HG02588 (cell line): Measurements from ENCODE around the gene WWC1.
"Not testable (repeated sequence)": the region's sequence is repeated elsewhere in the genome, so short reads cannot be mapped to it uniquely, and the experiment has no call there.

ENCODE experiments used
- ATAC-seq: cut with Tn5 transposase; IDR thresholded peaks from one replicate; pipeline ENCODE4 v1.9.1; 2021; ENCODE audit warnings: mild to moderate bottlenecking, moderate library complexity; ENCODE audit not compliant: unreplicated experiment

The WWC1 gene

GRCh38 chr5:168432903-168433302 is 141.5 kb downstream of the WWC1 start:
- no peak for ATAC-seq

- ATAC-seq: no peak
Observed at GRCh38 chr5:168434001-168434400, 142.6 kb downstream of the WWC1 start.

DNA sequence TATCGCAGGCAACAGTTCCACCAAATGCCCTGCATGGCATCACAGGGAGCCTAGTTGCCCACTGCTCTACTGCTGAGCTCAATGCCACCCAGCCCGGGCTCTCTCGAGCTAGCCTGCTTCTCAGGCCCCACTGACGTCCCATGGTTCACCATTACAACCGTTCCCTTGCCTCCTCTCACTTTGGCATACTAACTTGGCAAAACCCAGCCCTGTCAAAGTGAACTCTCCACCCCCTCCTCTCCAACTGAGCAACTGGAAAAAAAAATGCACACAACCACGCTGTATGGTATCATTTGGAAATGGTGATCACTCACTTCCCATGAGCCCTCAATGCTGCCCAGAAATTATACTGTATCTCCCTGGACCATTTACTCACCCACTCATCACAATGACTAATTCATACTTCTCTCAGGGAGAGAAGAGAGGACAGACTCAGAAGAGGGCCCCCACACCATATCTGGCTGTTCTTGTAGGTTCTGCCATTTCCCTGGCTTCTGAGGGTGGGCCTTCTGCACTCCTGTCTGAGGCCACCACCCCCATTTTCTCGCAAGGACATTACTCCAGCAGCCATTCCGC is 143.4 kb downstream of the WWC1 start:
- ATAC-seq: no peak

DNA sequence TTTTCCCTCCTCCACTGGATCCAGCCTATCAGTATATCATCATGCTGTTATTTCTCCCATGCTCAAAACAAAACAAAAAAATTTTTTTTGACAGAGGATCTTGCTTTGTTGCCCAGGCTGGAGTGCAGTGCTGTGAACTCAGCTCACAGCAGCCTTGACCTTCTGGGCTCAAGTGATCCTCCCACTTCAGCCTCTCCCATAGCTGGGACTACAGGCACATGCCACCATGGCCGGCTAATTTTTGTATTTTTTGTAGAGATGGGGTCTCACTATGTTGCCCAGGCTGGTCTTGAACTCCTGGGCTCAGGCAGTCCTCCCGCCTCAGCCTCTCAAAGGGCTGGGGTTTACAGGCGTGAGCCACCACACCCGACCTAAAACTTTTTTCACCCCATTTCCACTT is 143.9 kb downstream of the WWC1 start:
- ATAC-seq: not testable (repeated sequence)

DNA sequence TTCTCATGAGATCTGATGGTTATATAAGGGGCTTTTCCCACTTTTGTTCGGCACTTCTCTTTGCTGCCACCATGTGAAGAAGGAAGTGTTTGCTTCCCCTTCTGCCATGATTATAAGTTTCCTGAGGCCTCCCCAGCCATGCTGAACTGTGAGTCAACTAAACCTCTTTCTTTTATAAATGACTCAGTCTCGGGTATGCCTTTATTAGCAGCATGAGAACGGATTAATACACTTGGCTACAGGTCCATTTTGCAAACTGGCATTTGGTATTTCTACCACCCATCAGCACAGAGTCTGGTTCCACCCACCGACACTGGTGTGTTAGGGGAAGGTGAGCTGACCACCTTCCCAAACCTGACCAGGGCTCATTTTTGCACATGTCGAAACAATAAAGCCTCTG is 146.9 kb downstream of the WWC1 start:
- ATAC-seq: no peak

DNA sequence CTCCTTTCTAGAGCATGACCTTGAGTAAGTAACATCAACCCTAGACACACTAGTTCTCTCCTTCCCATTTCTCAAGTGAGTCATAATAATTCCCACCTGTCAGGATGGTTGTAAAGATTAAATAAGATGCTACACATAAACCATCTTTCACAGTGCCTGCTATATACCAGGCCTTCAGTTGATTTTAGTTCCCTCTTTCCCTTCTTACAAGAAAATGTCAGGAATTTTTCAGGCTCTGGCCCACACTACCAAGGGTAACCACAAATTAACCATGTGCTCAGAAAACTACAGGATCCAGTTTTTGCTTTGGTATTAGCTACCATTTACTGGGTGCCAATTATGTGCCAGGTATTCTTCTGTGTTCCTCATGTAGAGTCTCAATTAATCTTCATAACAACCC is 152.1 kb downstream of the WWC1 start:
- no peak for ATAC-seq

DNA sequence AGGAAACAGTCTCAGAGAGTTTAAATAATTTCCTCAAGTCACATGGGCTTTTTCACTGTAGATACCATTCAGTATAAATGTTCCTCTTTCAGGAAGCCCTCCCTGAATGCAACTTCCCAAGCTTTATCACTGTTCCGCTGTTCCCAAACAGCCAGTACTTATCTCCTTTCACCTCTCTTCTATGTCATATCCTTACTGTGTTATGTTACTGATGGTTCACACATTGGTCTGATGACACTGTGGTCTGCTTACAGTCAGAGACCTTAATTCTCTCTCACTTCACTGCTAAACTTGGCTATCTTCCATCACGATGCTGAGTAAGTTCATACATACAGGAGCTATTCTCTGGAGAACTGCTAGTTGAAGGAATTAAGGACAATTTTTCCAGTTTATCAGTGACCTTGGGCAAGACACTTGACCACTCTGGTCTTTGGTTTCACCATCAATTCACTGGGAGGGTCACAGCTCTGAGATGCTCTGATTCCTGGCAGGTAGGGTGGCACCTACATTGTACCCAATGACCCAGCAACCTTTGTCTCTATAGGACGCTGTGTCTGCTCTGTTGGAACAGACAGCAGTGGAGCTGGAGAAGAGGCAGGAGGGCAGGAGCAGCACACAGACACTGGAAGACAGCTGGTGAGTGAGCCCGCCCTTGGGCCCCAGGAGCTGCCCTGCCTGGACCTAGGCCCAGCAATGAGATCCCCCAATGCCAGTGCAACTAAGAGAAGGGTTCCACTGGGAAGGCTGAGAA is 152.7 kb downstream of the WWC1 start:
- no peak for ATAC-seq

DNA sequence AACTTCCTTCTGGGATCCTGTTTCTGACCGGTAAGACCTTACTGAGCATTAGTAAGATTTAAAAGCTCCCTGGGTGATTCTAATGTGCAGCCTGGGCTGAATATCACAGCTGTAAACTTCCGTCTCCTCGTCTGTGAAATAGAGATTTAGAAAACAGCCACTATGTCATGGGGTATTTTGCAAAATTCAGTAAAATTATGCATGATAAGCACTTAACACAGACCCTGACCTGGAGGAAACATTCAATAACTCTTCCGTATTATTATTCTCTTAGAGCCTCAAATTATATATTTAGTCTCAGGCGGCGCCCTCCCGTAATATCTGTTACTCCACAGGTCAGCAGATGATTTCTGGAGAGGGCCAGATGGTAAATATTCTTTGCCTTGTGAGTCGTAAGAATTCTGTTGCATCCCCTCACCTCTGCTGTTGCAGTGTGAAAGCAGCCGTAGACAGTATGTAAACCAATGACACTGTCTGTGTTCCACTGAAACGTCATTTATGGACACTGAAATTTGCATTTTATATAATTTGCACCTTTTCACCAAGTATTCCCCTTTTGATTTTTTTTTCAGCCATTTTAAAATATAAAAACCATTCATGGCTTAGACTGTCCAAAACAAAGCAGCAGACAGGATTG is 155.7 kb downstream of the WWC1 start:
- no peak for ATAC-seq

- ATAC-seq: no peak
Observed at GRCh38 chr5:168447808-168448207, 156.4 kb downstream of the WWC1 start.

- no peak for ATAC-seq
Observed at GRCh38 chr5:168449166-168449565, 157.7 kb downstream of the WWC1 start.

DNA sequence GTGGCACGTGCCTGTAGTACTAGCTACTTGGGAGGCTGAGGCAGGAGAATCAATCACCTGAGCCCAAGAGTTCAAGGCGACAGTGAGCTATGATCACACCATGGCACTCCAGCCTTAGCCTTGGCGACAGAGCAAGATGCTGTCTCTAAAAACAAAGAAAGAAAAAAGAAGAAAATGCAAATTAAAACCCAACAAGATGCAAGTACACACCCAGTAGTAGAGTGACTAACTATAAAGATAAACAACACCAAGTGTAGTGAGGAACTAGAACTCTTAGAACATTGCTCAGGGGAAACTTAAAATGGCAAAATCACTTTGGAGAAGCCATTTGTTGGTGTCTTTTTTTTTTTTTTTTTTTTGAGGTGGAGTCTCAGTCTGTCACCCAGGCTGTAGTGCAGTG is 160.1 kb downstream of the WWC1 start:
- no peak for ATAC-seq

GRCh38 chr5:168455201-168455600 is 163.8 kb downstream of the WWC1 start:
- ATAC-seq: no peak

DNA sequence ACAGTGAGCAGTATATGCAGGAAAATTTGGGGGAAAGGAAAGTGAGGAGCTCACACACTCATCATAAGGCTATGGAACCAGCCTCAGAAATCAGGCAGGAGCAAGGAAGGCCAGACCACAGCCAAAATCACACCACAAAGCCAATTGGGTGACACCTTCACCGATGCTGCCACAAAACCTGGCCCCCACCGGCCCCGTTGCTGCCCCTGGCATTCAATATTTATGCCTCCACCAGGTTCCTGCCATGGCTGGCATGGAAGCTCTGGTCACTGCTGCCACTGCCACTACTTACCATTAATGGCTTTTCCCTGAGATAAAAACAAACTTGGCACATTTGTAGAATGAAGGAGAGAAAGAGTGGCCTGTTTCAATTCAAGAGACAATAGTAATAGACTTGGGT is 166.1 kb downstream of the WWC1 start:
- no peak for ATAC-seq

GRCh38 chr5:168460606-168461005 is 169.2 kb downstream of the WWC1 start:
- ATAC-seq: no peak

- no peak for ATAC-seq
Observed at GRCh38 chr5:168463081-168463480, 171.6 kb downstream of the WWC1 start.

- no peak for ATAC-seq
Observed at GRCh38 chr5:168464214-168464613, 172.8 kb downstream of the WWC1 start.

GRCh38 chr5:168464641-168465040 is 173.2 kb downstream of the WWC1 start:
- no peak for ATAC-seq

GRCh38 chr5:168467755-168468330 is 176.4 kb downstream of the WWC1 start:
- no peak for ATAC-seq

- no peak for ATAC-seq
Observed at GRCh38 chr5:168468836-168469235, 177.4 kb downstream of the WWC1 start.

DNA sequence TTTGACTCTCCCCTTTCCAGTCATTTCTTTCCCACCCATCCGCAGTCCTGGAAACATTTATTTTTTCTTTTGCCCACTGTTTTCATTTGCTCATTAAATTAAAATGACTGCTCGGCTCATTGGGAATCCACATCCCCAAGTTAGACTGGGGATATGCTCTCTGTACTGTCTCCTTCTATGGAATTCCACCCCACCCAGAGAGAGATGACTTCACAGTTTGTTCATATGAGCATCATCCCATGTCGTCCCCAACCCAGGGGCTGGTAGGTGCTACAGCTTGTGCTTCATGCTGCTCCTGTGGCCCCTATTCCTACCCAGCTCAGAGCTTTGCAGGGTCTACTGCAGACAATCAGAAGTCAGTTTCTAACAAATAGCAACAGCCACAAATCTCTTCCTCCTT is 178.4 kb downstream of the WWC1 start:
- ATAC-seq: no peak

- no peak for ATAC-seq
Observed at GRCh38 chr5:168471785-168472184, 180.3 kb downstream of the WWC1 start.

DNA sequence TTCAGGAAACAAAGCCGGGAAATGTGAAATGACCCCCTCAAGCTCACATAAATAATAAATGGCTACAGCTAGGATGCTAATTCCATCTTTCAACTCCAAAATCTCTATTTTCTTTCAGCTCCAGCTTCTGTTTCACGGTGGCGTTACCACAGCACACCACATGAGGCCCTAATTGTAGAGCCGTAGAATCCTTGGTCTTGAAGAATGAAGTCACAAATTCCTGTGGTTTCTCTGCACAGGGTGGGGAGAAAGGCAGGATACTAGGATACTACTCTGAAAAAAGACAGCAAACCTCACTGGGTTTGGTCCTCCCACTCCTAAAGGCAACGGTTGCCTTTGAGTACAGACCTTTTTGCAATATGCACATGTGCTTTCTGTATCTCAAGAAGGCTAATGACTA is 180.9 kb downstream of the WWC1 start:
- ATAC-seq: no peak
